Urinary bladder (tissue), 4 donors: ENCODE results near the gene BRSK1. TPM values are rescaled to one million over a fixed set of nuclear protein-coding genes. Genes with fewer than 3 reads are reported as not detected.

ENCODE experiments used
- DNase-seq: peaks from one replicate; pipeline ENCODE4 v3.0.0-alpha.2; 2015; ENCODE audit errors: extremely low spot score
- H3K27ac ChIP-seq: one replicate; pipeline ENCODE4 v1.5.1; 2013; ENCODE audit warnings: low read depth, mild to moderate bottlenecking, moderate library complexity
- H3K36me3 ChIP-seq: one replicate; pipeline ENCODE4 v1.6.1; 2013; ENCODE audit warnings: mild to moderate bottlenecking, moderate library complexity; ENCODE audit not compliant: insufficient read depth
- H3K4me1 ChIP-seq: one replicate; pipeline ENCODE4 v1.6.1; 2013; ENCODE audit warnings: mild to moderate bottlenecking, moderate library complexity; ENCODE audit not compliant: insufficient read depth
- H3K4me3 ChIP-seq: one replicate; pipeline ENCODE4 v1.5.1; 2013; ENCODE audit warnings: low read depth, low read length
- whole genome bisulfite sequencing: extraction: QIAGEN DNeasy Blood & Tissue Kit; methylation state at CpG from one replicate; pipeline ENCODE4 v1.1.7; 2013; 5-methylcytosine and 5-hydroxymethylcytosine counted together
- polyA plus RNA-seq: library from polyadenylated mRNA; stranded (reverse); fragments of 200-250 nt; gene quantifications from one replicate; pipeline ENCODE4 v1.2.3, GENCODE V29; 2013
- total RNA-seq: library from RNA; depleted of rRNA; stranded (reverse); fragments of >200 nt; gene quantifications from one replicate; pipeline ENCODE4 v1.2.3, GENCODE V29; 2014
- donor health status: healthy with polysubstance abuse.
- donor health status: healthy.

The BRSK1 gene
- total and polyA plus RNA-seq, 2 donors = 8.8 to 9.7 TPM

GRCh38 chr19:55248704-55249103 is 35.1 kb upstream of the BRSK1 start:
- 77% methylated on average over 9 of the region's 9 CpGs for WGBS
- H3K4me1 ChIP-seq = peaks cover 2% of the 10 kb centered on the region
- H3K36me3 ChIP-seq = peaks cover 5% of the 10 kb centered on the region
- no peak overlapping the region for H3K27ac ChIP-seq
- DNase-seq = no peak
- no peak overlapping the region for H3K4me3 ChIP-seq

- Histone ChIP-seq H3K36me3 (peaks cover 4% of the 10 kb centered on the region), H3K27ac (no peak overlapping the region), H3K4me1 (peaks cover 2% of the 10 kb centered on the region), H3K4me3 (no peak overlapping the region)
- WGBS = 94% methylated on average over 11 of the region's 11 CpGs
- no peak for DNase-seq
Measured at GRCh38 chr19:55249841-55250240, 34.0 kb upstream of the BRSK1 start.

GRCh38 chr19:55250262-55251036 is 33.3 kb upstream of the BRSK1 start:
- WGBS = 93% methylated on average over 18 of the region's 18 CpGs
- Histone ChIP-seq H3K27ac (peak overlapping the region; percentile 30), H3K4me3 (no peak overlapping the region), H3K36me3 (no peaks in the 10 kb centered on the region), H3K4me1 (peaks cover 2% of the 10 kb centered on the region)
- no peak for DNase-seq

- no peak for DNase-seq
Measured at GRCh38 chr19:55251341-55252081, 32.3 kb upstream of the BRSK1 start.

GRCh38 chr19:55252760-55253663 is 30.8 kb upstream of the BRSK1 start:
- WGBS = 80% methylated on average over 21 of the region's 21 CpGs
- Histone ChIP-seq H3K36me3 (no peaks in the 10 kb centered on the region), H3K4me1 (peaks cover 6% of the 10 kb centered on the region), H3K27ac (no peak overlapping the region), H3K4me3 (no peak overlapping the region)
- no peak for DNase-seq

More at GRCh38 chr19:55251341-55252081, 32.3 kb upstream of the BRSK1 start:
- peaks cover 2% of the 10 kb centered on the region for H3K4me1 ChIP-seq
- H3K4me3 ChIP-seq = no peak overlapping the region
- H3K27ac ChIP-seq = peak overlapping the region; percentile 58
- H3K36me3 ChIP-seq = no peaks in the 10 kb centered on the region
- WGBS = 69% methylated on average over 19 of the region's 19 CpGs

DNA sequence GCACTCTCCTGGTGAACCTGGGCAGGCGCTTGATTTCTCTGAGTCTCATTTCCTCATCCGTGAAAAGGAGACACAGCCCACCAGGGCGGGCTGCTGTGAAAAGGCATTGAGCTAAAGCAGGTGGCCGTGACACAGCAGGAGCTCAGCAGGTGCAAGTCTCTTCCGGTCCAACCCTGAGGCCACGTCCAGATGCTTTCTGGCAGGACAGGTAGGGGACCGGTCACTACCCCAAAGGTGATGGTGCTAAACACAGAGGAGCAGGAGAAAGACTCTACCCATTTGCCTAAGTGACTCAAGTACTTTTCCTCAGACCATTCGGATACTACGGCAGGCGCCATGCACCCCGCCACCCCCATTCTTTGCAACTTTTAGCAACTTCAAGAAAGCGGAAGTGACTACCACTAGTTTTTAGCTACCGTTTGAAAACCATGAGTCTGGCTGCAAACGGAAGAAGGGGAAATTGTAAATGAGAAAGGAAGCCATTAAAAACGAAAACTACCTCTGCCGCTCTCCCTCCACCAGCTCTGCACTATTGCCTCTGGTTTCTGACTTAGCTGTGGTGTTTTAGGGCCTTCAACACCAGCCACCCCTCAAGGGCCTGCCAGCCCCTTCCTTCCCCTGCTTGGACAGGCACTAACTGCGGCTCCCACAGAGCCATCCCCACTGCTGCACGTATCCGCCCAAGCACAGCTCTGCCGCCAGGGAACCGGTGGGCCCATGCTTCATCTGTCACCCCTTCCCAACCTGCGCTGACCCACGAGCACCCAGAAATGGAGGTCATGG is 29.8 kb upstream of the BRSK1 start:
- peak overlapping the region; percentile 28 for H3K27ac ChIP-seq
- H3K4me3 ChIP-seq = peak overlapping the region; percentile 6
- no peak for DNase-seq
- 71% methylated on average over 23 of the region's 23 CpGs for WGBS
- no peaks in the 10 kb centered on the region for H3K36me3 ChIP-seq
- peaks cover 6% of the 10 kb centered on the region for H3K4me1 ChIP-seq

DNA sequence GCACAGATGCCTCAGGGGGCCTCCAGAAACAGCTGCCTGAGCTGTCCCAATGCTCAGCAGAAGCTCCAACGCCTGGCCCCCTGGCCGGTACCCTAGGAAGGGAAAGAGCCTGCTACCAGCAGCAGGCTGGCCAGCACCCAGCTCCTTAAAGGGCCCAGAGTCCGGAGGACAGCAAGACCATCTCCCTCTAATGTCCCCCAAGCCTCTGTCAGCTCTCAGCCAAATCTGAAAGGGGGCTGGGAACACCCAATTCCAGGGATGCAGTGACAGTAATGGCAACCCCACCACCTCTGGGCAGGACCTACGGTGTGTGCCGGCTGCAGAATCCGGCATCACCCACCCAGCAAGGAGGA is 29.2 kb upstream of the BRSK1 start:
- 59% methylated on average over 6 of the region's 6 CpGs for WGBS

GRCh38 chr19:55255618-55256423 is 28.0 kb upstream of the BRSK1 start:
- 63% methylated on average over 17 of the region's 17 CpGs for WGBS
- Histone ChIP-seq H3K4me3 (no peak overlapping the region), H3K27ac (no peak overlapping the region), H3K36me3 (no peaks in the 10 kb centered on the region), H3K4me1 (peaks cover 4% of the 10 kb centered on the region)
- DNase-seq = no peak

More for the DNA sequence above, 29.2 kb upstream of the BRSK1 start:
- no peak for DNase-seq
- Histone ChIP-seq H3K4me1 (peaks cover 6% of the 10 kb centered on the region), H3K4me3 (peak overlapping the region; percentile 6), H3K36me3 (no peaks in the 10 kb centered on the region), H3K27ac (peak overlapping the region; percentile 28)

GRCh38 chr19:55256562-55257460 is 27.0 kb upstream of the BRSK1 start:
- Histone ChIP-seq H3K36me3 (no peaks in the 10 kb centered on the region), H3K4me3 (peak overlapping the region; percentile 97), H3K27ac (no peak overlapping the region), H3K4me1 (peaks cover 4% of the 10 kb centered on the region)
- 51% methylated on average over 22 of the region's 22 CpGs for WGBS
- DNase-seq = no peak

GRCh38 chr19:55257461-55258420 is 26.1 kb upstream of the BRSK1 start:
- 3% methylated on average over 51 of the region's 51 CpGs for WGBS
- Histone ChIP-seq H3K4me3 (peak overlapping the region; percentile 97), H3K36me3 (no peaks in the 10 kb centered on the region), H3K4me1 (peaks cover 4% of the 10 kb centered on the region), H3K27ac (no peak overlapping the region)
- no peak for DNase-seq

- Histone ChIP-seq H3K27ac (peak overlapping the region; percentile 73), H3K4me1 (peaks cover 4% of the 10 kb centered on the region), H3K4me3 (peak overlapping the region; percentile 97), H3K36me3 (no peaks in the 10 kb centered on the region)
- WGBS = under 1% methylated on average over 53 of the region's 53 CpGs
- DNase-seq = no peak
Measured at GRCh38 chr19:55258476-55258827, 25.3 kb upstream of the BRSK1 start.
